Esophagus squamous epithelium (tissue), 4 donors: ENCODE measurements around the gene MEIS2.

Experiments used
- POLR2A ChIP-seq, 4 donors: fragments of 450-650 bp; IDR thresholded peaks; one replicate each; pipeline ENCODE4 v1.6.1; 2017; ENCODE audit warnings: antibody characterized with exemption in 4 of 4, mild to moderate bottlenecking in 4 of 4, moderate library complexity in 3 of 4
- TF ChIP-seq, protein P1 (sequence below), 6 experiments: fragments of 450-650 bp in 4 of 6; fragments of 200-600 bp in 2 of 6; sonication (generic) in 2 of 6; IDR thresholded peaks; one replicate each; pipeline ENCODE4 v1.5.1; 2016 to 2019; ENCODE audit warnings: antibody characterized with exemption in 6 of 6, mild to moderate bottlenecking in 4 of 6, moderate library complexity in 4 of 6

DNA sequence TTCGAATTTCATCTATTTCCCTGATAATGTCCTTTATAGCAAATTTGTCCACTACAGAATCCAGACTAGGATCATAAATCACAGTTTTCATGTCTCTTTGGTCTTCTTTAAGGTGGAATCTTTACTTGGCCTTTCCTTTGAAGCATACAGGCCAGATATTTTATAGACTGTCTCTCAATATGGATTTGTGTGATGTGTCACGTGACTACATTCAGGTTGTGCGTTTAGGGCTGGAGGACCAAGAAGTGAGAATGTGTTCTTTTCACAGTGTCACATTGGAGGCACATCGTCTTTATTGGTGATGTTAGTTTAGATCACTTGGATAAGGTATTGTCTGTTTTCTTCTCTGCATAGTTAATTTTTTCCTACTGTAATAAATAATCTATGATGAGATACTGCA is 232.9 kb downstream of the MEIS2 start:
- TF ChIP-seq, protein P1, sequence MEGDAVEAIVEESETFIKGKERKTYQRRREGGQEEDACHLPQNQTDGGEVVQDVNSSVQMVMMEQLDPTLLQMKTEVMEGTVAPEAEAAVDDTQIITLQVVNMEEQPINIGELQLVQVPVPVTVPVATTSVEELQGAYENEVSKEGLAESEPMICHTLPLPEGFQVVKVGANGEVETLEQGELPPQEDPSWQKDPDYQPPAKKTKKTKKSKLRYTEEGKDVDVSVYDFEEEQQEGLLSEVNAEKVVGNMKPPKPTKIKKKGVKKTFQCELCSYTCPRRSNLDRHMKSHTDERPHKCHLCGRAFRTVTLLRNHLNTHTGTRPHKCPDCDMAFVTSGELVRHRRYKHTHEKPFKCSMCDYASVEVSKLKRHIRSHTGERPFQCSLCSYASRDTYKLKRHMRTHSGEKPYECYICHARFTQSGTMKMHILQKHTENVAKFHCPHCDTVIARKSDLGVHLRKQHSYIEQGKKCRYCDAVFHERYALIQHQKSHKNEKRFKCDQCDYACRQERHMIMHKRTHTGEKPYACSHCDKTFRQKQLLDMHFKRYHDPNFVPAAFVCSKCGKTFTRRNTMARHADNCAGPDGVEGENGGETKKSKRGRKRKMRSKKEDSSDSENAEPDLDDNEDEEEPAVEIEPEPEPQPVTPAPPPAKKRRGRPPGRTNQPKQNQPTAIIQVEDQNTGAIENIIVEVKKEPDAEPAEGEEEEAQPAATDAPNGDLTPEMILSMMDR (IDR thresholded peaks at IDR 0.05) = no peak
- TF ChIP-seq POLR2A (IDR thresholded peaks at IDR 0.05) = no peak
